KOPT-K1 (cell line): ENCODE measurements around the gene ADAMTSL3.
"Not testable (repeated sequence)": the region's sequence is repeated elsewhere in the genome, so short reads cannot be mapped to it uniquely, and the experiment has no call there.

Experiments used
- H3K27ac ChIP-seq: fragments of 200-600 bp; sonication (generic); 2 replicates; pipeline ENCODE4 v1.5.1; 2016; ENCODE audit warnings: antibody characterized with exemption, mild to moderate bottlenecking, low read depth, low read length; ENCODE audit not compliant: poor library complexity, severe bottlenecking
- H3K36me3 ChIP-seq: fragments of 200-600 bp; sonication (generic); 2 replicates; pipeline ENCODE4 v1.5.1; 2017; ENCODE audit warnings: antibody characterized with exemption, mild to moderate bottlenecking, low read length, moderate library complexity; ENCODE audit not compliant: insufficient read depth
- H3K9me3 ChIP-seq: fragments of 200-600 bp; sonication (generic); 2 replicates; pipeline ENCODE4 v1.5.1; 2017; ENCODE audit warnings: antibody characterized with exemption, low read length, mild to moderate bottlenecking; ENCODE audit not compliant: insufficient read depth, poor library complexity, severe bottlenecking

The ADAMTSL3 gene

GRCh38 chr15:83682476-83683088, 28.7 kb downstream of the ADAMTSL3 start:
- Histone ChIP-seq H3K9me3 (no peaks in the 10 kb centered on the region), H3K27ac (no peak overlapping the region), H3K36me3 (no peaks in the 10 kb centered on the region)

- Histone ChIP-seq H3K9me3 (no peaks in the 10 kb centered on the region), H3K36me3 (no peaks in the 10 kb centered on the region), H3K27ac (no peak overlapping the region)
Observed at GRCh38 chr15:83685916-83686332, 32.0 kb downstream of the ADAMTSL3 start.

GRCh38 chr15:83688201-83688600, 34.3 kb downstream of the ADAMTSL3 start:
- Histone ChIP-seq H3K27ac (no peak overlapping the region), H3K9me3 (no peaks in the 10 kb centered on the region), H3K36me3 (no peaks in the 10 kb centered on the region)

GRCh38 chr15:83690676-83691075, 36.8 kb downstream of the ADAMTSL3 start:
- H3K36me3 ChIP-seq = no peaks in the 10 kb centered on the region
- H3K9me3 ChIP-seq = no peaks in the 10 kb centered on the region

GRCh38 chr15:83692746-83693581, 39.0 kb downstream of the ADAMTSL3 start:
- Histone ChIP-seq H3K9me3 (no peaks in the 10 kb centered on the region), H3K36me3 (no peaks in the 10 kb centered on the region), H3K27ac (no peak overlapping the region)

More at GRCh38 chr15:83690676-83691075, 36.8 kb downstream of the ADAMTSL3 start:
- no peak overlapping the region for H3K27ac ChIP-seq

- Histone ChIP-seq H3K27ac (no peak overlapping the region), H3K9me3 (no peaks in the 10 kb centered on the region), H3K36me3 (no peaks in the 10 kb centered on the region)
Observed at GRCh38 chr15:83694015-83694414, 40.1 kb downstream of the ADAMTSL3 start.

GRCh38 chr15:83694536-83694935, 40.6 kb downstream of the ADAMTSL3 start:
- Histone ChIP-seq H3K9me3 (no peaks in the 10 kb centered on the region), H3K36me3 (no peaks in the 10 kb centered on the region), H3K27ac (no peak overlapping the region)

- H3K9me3 ChIP-seq = no peaks in the 10 kb centered on the region
- H3K27ac ChIP-seq = no peak overlapping the region
- H3K36me3 ChIP-seq = no peaks in the 10 kb centered on the region
Observed at GRCh38 chr15:83695246-83695645, 41.3 kb downstream of the ADAMTSL3 start.

- no peak overlapping the region for H3K27ac ChIP-seq
- H3K36me3 ChIP-seq = no peaks in the 10 kb centered on the region
- no peaks in the 10 kb centered on the region for H3K9me3 ChIP-seq
Observed at GRCh38 chr15:83695901-83696425, 42.0 kb downstream of the ADAMTSL3 start.

GRCh38 chr15:83697716-83698115, 43.8 kb downstream of the ADAMTSL3 start:
- Histone ChIP-seq H3K27ac (no peak overlapping the region), H3K36me3 (no peaks in the 10 kb centered on the region), H3K9me3 (no peaks in the 10 kb centered on the region)

GRCh38 chr15:83698294-83698693, 44.4 kb downstream of the ADAMTSL3 start:
- Histone ChIP-seq H3K9me3 (no peaks in the 10 kb centered on the region), H3K27ac (no peak overlapping the region), H3K36me3 (no peaks in the 10 kb centered on the region)

- Histone ChIP-seq H3K9me3 (no peaks in the 10 kb centered on the region), H3K36me3 (no peaks in the 10 kb centered on the region), H3K27ac (no peak overlapping the region)
Observed at GRCh38 chr15:83699028-83699427, 45.1 kb downstream of the ADAMTSL3 start.

GRCh38 chr15:83700082-83700481, 46.2 kb downstream of the ADAMTSL3 start:
- Histone ChIP-seq H3K27ac (no peak overlapping the region), H3K36me3 (no peaks in the 10 kb centered on the region), H3K9me3 (no peaks in the 10 kb centered on the region)

- not testable (repeated sequence) for H3K27ac ChIP-seq, H3K36me3 ChIP-seq, H3K9me3 ChIP-seq
Observed at GRCh38 chr15:83702314-83702713, 48.4 kb downstream of the ADAMTSL3 start.

- Histone ChIP-seq H3K36me3 (no peaks in the 10 kb centered on the region), H3K9me3 (no peaks in the 10 kb centered on the region), H3K27ac (no peak overlapping the region)
Observed at GRCh38 chr15:83708328-83708727, 54.4 kb downstream of the ADAMTSL3 start.
